Measurements from ENCODE around the gene TRAK2.

DNA sequence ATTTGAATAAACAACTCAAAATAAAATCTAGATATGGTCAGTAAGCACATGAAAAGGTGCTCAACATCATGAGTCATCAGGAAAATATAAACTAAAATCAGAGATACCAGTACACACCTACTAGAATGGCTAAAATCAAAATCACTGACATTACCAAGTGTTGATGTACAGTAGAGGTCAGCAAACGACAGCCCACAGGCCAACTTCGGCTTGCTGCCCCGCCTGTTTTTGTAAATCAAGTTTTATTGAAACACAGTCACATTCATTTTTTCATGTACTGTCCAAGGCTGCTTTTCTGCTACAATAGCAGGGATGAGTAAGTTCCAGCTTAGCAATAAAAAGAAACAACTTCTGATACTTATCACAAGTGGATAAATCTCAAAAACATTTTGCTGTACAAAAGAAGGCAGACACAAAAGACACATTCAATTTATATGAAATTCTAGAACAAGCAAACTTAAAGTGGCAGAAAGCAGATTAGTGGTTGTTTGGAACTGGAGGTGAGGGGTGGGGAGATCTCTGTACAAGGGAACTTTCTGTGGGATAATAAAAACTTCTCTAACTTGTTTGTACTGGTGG is 32.1 kb downstream of the TRAK2 start:
- TF ChIP-seq CTCF (IDR thresholded peaks at IDR 0.05; ENCODE audit: poor library complexity) (no peak), EZH2phosphoT487 (IDR thresholded peaks at IDR 0.05; ENCODE audit: low read depth, severe bottlenecking, unreplicated experiment) (no peak)

Measured in hepatocyte (in vitro differentiated cells).